WTC11 (cell line): ENCODE results near the gene HDAC3. TPM values are rescaled to one million over a fixed set of nuclear protein-coding genes. Genes with fewer than 3 reads are reported as not detected.

Experiments used
- ATAC-seq: fragments of 200-7000 bp; cut with Tn5 transposase; 2 replicates; pipeline ENCODE4 v1.10.0; 2021; ENCODE audit warnings: mild to moderate bottlenecking, moderate library complexity
- CTCF ChIA-PET: fragments of 300-600 bp; sonication (Branson Sonifier 250); formaldehyde crosslinking; loops from one replicate; lab custom pipeline; 2021; ENCODE audit warnings: antibody characterized with exemption; lab: Charles Lee
- POLR2A ChIA-PET: fragments of 350-600 bp; sonication (Branson Sonifier 250); formaldehyde crosslinking; loops from one replicate; lab custom pipeline; 2021; ENCODE audit warnings: antibody characterized with exemption; lab: Charles Lee
- DNase-seq: peaks from one replicate; pipeline ENCODE4 v3.0.0; 2021; ENCODE audit warnings: low spot score
- H3K27ac Mint-ChIP-seq: 2 replicates; pipeline ENCODE4 v1.8.0; 2021; ENCODE audit warnings: mixed read lengths
- H3K27me3 Mint-ChIP-seq: 2 replicates; pipeline ENCODE4 v1.8.0; 2021; ENCODE audit warnings: low read depth, mild to moderate bottlenecking, moderate library complexity, mixed read lengths
- H3K36me3 Mint-ChIP-seq: 2 replicates; pipeline ENCODE4 v1.8.0; 2021; ENCODE audit warnings: mixed read lengths
- H3K4me1 Mint-ChIP-seq: 2 replicates; pipeline ENCODE4 v1.8.0; 2022; ENCODE audit warnings: mixed read lengths
- H3K4me3 Mint-ChIP-seq: 2 replicates; pipeline ENCODE4 v1.8.0; 2021; ENCODE audit warnings: mild to moderate bottlenecking, moderate library complexity, mixed read lengths
- H3K9me3 Mint-ChIP-seq: 2 replicates; pipeline ENCODE4 v1.8.0; 2021; ENCODE audit warnings: mixed read lengths
- EMX1 ChIP-seq: fragments of 250-450 bp; sonication (Bioruptor Pico); IDR thresholded peaks from 2 replicates; pipeline ENCODE4 v1.8.0; 2021; ENCODE audit warnings: mild to moderate bottlenecking
- GRHL2 ChIP-seq: fragments of 250-450 bp; sonication (Bioruptor Pico); IDR thresholded peaks from 2 replicates; pipeline ENCODE4 v1.8.0; 2022; ENCODE audit warnings: mild to moderate bottlenecking, moderate library complexity; ENCODE audit not compliant: insufficient replicate concordance, severe bottlenecking
- OVOL2 ChIP-seq: fragments of 250-450 bp; sonication (Bioruptor Pico); IDR thresholded peaks from 2 replicates; pipeline ENCODE4 v1.9.0; 2021; ENCODE audit warnings: mild to moderate bottlenecking, borderline replicate concordance
- PRRX2 ChIP-seq: fragments of 250-450 bp; sonication (Bioruptor Pico); IDR thresholded peaks from 2 replicates; pipeline ENCODE4 v1.8.0; 2021; ENCODE audit warnings: mild to moderate bottlenecking
- RORB ChIP-seq: fragments of 250-450 bp; sonication (Bioruptor Pico); IDR thresholded peaks from 2 replicates; pipeline ENCODE4 v1.9.0; 2021; ENCODE audit warnings: mild to moderate bottlenecking
- SMAD4 ChIP-seq: sonication (generic); formaldehyde crosslinking; IDR thresholded peaks from 2 replicates; pipeline ENCODE4 v1.8.0; 2022; ENCODE audit warnings: mild to moderate bottlenecking, missing genetic modification reagents
- SP1 ChIP-seq: sonication (generic); formaldehyde crosslinking; conservative IDR thresholded peaks from 2 replicates; pipeline ENCODE4 v1.8.1; 2022; ENCODE audit warnings: missing genetic modification reagents
- TP53 ChIP-seq: sonication (generic); formaldehyde crosslinking; IDR thresholded peaks from 2 replicates; pipeline ENCODE4 v1.8.1; 2023; ENCODE audit warnings: mild to moderate bottlenecking, missing genetic modification reagents
- ZNF219 ChIP-seq: sonication (generic); formaldehyde crosslinking; IDR thresholded peaks from 2 replicates; pipeline ENCODE4 v1.8.0; 2023; ENCODE audit warnings: missing genetic modification reagents, mild to moderate bottlenecking, borderline replicate concordance
- ZNF232 ChIP-seq: sonication (generic); formaldehyde crosslinking; IDR thresholded peaks from 2 replicates; pipeline ENCODE4 v1.8.0; 2022; ENCODE audit warnings: mild to moderate bottlenecking, missing genetic modification reagents
- ZNF317 ChIP-seq: sonication (generic); formaldehyde crosslinking; IDR thresholded peaks from 2 replicates; pipeline ENCODE4 v1.8.1; 2023; ENCODE audit warnings: low read depth, mild to moderate bottlenecking, moderate library complexity, missing genetic modification reagents, borderline replicate concordance
- ZNF416 ChIP-seq: fragments of 250-450 bp; sonication (Bioruptor Pico); IDR thresholded peaks from 2 replicates; pipeline ENCODE4 v1.9.0; 2021; ENCODE audit warnings: mild to moderate bottlenecking, inconsistent platforms
- ZNF671 ChIP-seq: fragments of 250-450 bp; sonication (Bioruptor Pico); IDR thresholded peaks from 2 replicates; pipeline ENCODE4 v1.8.0; 2021; ENCODE audit warnings: mild to moderate bottlenecking
- total RNA-seq: library from RNA; stranded (reverse); gene quantifications from 3 replicates; pipeline ENCODE4 v1.2.3, GENCODE V29; 2021
- TF ChIP-seq, protein P1 (sequence below): sonication (generic); formaldehyde crosslinking; IDR thresholded peaks from 2 replicates; pipeline ENCODE4 v1.8.1; 2023; ENCODE audit warnings: mild to moderate bottlenecking, missing genetic modification reagents, moderate library complexity
- TF ChIP-seq, protein P2 (sequence below): sonication (generic); formaldehyde crosslinking; IDR thresholded peaks from 2 replicates; pipeline ENCODE4 v1.8.0; 2022; ENCODE audit warnings: mild to moderate bottlenecking, missing genetic modification reagents
- TF ChIP-seq, protein P3 (sequence below): sonication (generic); formaldehyde crosslinking; IDR thresholded peaks from 2 replicates; pipeline ENCODE4 v1.8.0; 2022; ENCODE audit warnings: missing genetic modification reagents
- TF ChIP-seq, protein P4 (sequence below): sonication (generic); formaldehyde crosslinking; IDR thresholded peaks from 2 replicates; pipeline ENCODE4 v1.8.1; 2022; ENCODE audit warnings: mild to moderate bottlenecking, moderate library complexity, missing genetic modification reagents
- TF ChIP-seq, protein P5 (sequence below): sonication (generic); formaldehyde crosslinking; IDR thresholded peaks from 2 replicates; pipeline ENCODE4 v1.8.0; 2022; ENCODE audit warnings: mild to moderate bottlenecking, missing genetic modification reagents
- TF ChIP-seq, protein P6 (sequence below): sonication (generic); formaldehyde crosslinking; IDR thresholded peaks from 2 replicates; pipeline ENCODE4 v1.8.1; 2022; ENCODE audit warnings: low read depth, mild to moderate bottlenecking, moderate library complexity, missing genetic modification reagents, borderline replicate concordance
- TF ChIP-seq, protein P7 (sequence below): fragments of 250-450 bp; sonication (Bioruptor Pico); IDR thresholded peaks from 2 replicates; pipeline ENCODE4 v1.9.0; 2021; ENCODE audit warnings: mild to moderate bottlenecking
- TF ChIP-seq, protein P8 (sequence below): sonication (generic); formaldehyde crosslinking; IDR thresholded peaks from 2 replicates; pipeline ENCODE4 v1.8.1; 2023; ENCODE audit warnings: mild to moderate bottlenecking, missing genetic modification reagents, borderline replicate concordance

HDAC3 gene
- total RNA-seq, 1 experiment from 2014 or later: 96.2 TPM

DNA sequence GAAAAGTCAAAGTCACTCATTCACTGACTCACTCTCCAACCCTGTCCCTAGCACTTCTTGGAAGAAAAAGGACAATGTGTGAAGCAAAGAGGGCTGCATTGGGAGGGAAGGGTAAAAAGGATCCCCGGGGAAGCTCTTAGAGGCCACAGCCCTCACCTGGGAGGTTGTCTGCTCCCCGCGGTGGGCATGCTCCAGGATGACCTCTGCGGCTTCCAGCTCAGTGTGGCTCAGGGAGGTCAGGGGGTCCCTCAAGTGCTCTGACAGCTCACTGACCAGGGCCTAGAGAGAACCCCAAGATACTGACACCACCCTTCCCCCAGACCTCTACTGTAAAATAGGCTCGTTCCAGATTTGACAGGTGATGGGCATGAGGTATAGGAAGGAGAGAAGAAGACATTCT is 10.6 kb upstream of the HDAC3 start (continued):
- TF ChIP-seq, protein P1, sequence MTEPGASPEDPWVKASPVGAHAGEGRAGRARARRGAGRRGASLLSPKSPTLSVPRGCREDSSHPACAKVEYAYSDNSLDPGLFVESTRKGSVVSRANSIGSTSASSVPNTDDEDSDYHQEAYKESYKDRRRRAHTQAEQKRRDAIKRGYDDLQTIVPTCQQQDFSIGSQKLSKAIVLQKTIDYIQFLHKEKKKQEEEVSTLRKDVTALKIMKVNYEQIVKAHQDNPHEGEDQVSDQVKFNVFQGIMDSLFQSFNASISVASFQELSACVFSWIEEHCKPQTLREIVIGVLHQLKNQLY (CRISPR knock-in tag): no peak
- TF ChIP-seq ZNF232 (no peak), OVOL2 (CRISPR knock-in tag) (no peak)

DNA sequence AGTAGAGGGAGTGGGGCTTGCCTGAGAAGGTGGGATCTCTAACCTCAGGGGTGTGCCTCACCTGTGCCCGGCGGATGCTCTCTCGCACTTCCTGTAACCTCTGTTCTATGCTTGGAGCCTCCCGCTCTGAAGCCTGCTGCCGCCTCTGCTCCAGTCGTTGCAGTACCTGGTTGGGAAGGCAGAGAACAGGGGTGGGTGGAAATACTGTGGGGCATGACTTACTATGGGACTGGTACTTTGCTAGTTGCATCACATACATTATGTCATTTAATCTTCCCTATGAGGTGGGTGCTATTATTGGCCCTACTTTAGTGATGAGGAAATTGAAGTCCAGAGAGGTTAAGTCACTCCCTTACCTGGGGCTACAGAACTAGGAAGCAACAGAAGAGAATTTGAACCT is 9.4 kb upstream of the HDAC3 start:
- ATAC-seq (no peak), DNase-seq (no peak)
- H3K27ac Mint-ChIP-seq: no peak overlapping the region
- H3K36me3 Mint-ChIP-seq: peaks cover 29% of the 10 kb centered on the region
- peaks cover 14% of the 10 kb centered on the region for H3K4me1 Mint-ChIP-seq
- H3K9me3 Mint-ChIP-seq: no peaks in the 10 kb centered on the region
- ChIA-PET POLR2A (no interaction called here), CTCF (interaction anchor here (0.6 to 1.4 kb wide), 2 partner anchors 8 to 51 kb away, joined by 3 to 5 read pairs; partner anchors contain the start of gene RELL2)
- H3K27me3 Mint-ChIP-seq: no peaks in the 10 kb centered on the region
- no peak overlapping the region for H3K4me3 Mint-ChIP-seq
- TF ChIP-seq SP1 (CRISPR knock-in tag): no peak
- no peak for TF ChIP-seq ZNF317 (CRISPR knock-in tag)
- TF ChIP-seq ZNF416 (CRISPR knock-in tag): no peak
- TF ChIP-seq, protein P2, sequence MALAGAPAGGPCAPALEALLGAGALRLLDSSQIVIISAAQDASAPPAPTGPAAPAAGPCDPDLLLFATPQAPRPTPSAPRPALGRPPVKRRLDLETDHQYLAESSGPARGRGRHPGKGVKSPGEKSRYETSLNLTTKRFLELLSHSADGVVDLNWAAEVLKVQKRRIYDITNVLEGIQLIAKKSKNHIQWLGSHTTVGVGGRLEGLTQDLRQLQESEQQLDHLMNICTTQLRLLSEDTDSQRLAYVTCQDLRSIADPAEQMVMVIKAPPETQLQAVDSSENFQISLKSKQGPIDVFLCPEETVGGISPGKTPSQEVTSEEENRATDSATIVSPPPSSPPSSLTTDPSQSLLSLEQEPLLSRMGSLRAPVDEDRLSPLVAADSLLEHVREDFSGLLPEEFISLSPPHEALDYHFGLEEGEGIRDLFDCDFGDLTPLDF: no peak
- TF ChIP-seq, protein P3, sequence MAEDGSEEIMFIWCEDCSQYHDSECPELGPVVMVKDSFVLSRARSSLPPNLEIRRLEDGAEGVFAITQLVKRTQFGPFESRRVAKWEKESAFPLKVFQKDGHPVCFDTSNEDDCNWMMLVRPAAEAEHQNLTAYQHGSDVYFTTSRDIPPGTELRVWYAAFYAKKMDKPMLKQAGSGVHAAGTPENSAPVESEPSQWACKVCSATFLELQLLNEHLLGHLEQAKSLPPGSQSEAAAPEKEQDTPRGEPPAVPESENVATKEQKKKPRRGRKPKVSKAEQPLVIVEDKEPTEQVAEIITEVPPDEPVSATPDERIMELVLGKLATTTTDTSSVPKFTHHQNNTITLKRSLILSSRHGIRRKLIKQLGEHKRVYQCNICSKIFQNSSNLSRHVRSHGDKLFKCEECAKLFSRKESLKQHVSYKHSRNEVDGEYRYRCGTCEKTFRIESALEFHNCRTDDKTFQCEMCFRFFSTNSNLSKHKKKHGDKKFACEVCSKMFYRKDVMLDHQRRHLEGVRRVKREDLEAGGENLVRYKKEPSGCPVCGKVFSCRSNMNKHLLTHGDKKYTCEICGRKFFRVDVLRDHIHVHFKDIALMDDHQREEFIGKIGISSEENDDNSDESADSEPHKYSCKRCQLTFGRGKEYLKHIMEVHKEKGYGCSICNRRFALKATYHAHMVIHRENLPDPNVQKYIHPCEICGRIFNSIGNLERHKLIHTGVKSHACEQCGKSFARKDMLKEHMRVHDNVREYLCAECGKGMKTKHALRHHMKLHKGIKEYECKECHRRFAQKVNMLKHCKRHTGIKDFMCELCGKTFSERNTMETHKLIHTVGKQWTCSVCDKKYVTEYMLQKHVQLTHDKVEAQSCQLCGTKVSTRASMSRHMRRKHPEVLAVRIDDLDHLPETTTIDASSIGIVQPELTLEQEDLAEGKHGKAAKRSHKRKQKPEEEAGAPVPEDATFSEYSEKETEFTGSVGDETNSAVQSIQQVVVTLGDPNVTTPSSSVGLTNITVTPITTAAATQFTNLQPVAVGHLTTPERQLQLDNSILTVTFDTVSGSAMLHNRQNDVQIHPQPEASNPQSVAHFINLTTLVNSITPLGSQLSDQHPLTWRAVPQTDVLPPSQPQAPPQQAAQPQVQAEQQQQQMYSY (CRISPR knock-in tag): no peak
- no peak for TF ChIP-seq RORB
- no peak for TF ChIP-seq EMX1 (CRISPR knock-in tag)
- TF ChIP-seq, protein P4, sequence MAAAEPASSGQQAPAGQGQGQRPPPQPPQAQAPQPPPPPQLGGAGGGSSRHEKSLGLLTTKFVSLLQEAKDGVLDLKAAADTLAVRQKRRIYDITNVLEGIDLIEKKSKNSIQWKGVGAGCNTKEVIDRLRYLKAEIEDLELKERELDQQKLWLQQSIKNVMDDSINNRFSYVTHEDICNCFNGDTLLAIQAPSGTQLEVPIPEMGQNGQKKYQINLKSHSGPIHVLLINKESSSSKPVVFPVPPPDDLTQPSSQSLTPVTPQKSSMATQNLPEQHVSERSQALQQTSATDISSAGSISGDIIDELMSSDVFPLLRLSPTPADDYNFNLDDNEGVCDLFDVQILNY (CRISPR knock-in tag): no peak
- TF ChIP-seq, protein P5, sequence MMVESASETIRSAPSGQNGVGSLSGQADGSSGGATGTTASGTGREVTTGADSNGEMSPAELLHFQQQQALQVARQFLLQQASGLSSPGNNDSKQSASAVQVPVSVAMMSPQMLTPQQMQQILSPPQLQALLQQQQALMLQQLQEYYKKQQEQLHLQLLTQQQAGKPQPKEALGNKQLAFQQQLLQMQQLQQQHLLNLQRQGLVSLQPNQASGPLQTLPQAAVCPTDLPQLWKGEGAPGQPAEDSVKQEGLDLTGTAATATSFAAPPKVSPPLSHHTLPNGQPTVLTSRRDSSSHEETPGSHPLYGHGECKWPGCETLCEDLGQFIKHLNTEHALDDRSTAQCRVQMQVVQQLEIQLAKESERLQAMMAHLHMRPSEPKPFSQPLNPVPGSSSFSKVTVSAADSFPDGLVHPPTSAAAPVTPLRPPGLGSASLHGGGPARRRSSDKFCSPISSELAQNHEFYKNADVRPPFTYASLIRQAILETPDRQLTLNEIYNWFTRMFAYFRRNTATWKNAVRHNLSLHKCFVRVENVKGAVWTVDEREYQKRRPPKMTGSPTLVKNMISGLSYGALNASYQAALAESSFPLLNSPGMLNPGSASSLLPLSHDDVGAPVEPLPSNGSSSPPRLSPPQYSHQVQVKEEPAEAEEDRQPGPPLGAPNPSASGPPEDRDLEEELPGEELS: no peak
- TF ChIP-seq, protein P6, sequence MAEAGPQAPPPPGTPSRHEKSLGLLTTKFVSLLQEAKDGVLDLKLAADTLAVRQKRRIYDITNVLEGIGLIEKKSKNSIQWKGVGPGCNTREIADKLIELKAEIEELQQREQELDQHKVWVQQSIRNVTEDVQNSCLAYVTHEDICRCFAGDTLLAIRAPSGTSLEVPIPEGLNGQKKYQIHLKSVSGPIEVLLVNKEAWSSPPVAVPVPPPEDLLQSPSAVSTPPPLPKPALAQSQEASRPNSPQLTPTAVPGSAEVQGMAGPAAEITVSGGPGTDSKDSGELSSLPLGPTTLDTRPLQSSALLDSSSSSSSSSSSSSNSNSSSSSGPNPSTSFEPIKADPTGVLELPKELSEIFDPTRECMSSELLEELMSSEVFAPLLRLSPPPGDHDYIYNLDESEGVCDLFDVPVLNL (CRISPR knock-in tag): no peak
- TF ChIP-seq GRHL2 (CRISPR knock-in tag): no peak
- TF ChIP-seq SMAD4 (CRISPR knock-in tag): no peak
- TF ChIP-seq, protein P7, sequence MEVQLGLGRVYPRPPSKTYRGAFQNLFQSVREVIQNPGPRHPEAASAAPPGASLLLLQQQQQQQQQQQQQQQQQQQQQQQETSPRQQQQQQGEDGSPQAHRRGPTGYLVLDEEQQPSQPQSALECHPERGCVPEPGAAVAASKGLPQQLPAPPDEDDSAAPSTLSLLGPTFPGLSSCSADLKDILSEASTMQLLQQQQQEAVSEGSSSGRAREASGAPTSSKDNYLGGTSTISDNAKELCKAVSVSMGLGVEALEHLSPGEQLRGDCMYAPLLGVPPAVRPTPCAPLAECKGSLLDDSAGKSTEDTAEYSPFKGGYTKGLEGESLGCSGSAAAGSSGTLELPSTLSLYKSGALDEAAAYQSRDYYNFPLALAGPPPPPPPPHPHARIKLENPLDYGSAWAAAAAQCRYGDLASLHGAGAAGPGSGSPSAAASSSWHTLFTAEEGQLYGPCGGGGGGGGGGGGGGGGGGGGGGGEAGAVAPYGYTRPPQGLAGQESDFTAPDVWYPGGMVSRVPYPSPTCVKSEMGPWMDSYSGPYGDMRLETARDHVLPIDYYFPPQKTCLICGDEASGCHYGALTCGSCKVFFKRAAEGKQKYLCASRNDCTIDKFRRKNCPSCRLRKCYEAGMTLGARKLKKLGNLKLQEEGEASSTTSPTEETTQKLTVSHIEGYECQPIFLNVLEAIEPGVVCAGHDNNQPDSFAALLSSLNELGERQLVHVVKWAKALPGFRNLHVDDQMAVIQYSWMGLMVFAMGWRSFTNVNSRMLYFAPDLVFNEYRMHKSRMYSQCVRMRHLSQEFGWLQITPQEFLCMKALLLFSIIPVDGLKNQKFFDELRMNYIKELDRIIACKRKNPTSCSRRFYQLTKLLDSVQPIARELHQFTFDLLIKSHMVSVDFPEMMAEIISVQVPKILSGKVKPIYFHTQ (CRISPR knock-in tag): no peak
- no peak for TF ChIP-seq ZNF671
- no peak for TF ChIP-seq PRRX2 (CRISPR knock-in tag)
- TF ChIP-seq TP53: no peak
- TF ChIP-seq ZNF219 (CRISPR knock-in tag): no peak
- TF ChIP-seq, protein P8, sequence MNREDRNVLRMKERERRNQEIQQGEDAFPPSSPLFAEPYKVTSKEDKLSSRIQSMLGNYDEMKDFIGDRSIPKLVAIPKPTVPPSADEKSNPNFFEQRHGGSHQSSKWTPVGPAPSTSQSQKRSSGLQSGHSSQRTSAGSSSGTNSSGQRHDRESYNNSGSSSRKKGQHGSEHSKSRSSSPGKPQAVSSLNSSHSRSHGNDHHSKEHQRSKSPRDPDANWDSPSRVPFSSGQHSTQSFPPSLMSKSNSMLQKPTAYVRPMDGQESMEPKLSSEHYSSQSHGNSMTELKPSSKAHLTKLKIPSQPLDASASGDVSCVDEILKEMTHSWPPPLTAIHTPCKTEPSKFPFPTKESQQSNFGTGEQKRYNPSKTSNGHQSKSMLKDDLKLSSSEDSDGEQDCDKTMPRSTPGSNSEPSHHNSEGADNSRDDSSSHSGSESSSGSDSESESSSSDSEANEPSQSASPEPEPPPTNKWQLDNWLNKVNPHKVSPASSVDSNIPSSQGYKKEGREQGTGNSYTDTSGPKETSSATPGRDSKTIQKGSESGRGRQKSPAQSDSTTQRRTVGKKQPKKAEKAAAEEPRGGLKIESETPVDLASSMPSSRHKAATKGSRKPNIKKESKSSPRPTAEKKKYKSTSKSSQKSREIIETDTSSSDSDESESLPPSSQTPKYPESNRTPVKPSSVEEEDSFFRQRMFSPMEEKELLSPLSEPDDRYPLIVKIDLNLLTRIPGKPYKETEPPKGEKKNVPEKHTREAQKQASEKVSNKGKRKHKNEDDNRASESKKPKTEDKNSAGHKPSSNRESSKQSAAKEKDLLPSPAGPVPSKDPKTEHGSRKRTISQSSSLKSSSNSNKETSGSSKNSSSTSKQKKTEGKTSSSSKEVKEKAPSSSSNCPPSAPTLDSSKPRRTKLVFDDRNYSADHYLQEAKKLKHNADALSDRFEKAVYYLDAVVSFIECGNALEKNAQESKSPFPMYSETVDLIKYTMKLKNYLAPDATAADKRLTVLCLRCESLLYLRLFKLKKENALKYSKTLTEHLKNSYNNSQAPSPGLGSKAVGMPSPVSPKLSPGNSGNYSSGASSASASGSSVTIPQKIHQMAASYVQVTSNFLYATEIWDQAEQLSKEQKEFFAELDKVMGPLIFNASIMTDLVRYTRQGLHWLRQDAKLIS (CRISPR knock-in tag): no peak
